Measurements from ENCODE around the gene FBXW11.
A peak's percentile ranks its signal among the peaks of the same experiment; 100 is the strongest.
"Not testable (repeated sequence)": the region's sequence is repeated elsewhere in the genome, so short reads cannot be mapped to it uniquely, and the experiment has no call there.

The FBXW11 gene

GRCh38 chr5:171911152-171911551, 95.3 kb downstream of the FBXW11 start:
- DNase-seq (ENCODE audit: low read depth in 2 of 2) = no peak

GRCh38 chr5:171908638-171909037, 97.8 kb downstream of the FBXW11 start:
- DNase-seq (ENCODE audit: low read depth in 2 of 2) = no peak

- DNase-seq (ENCODE audit: low read depth in 2 of 2) = peak in 1 of 2 experiments; percentile 10
These were observed 98.6 kb downstream of the FBXW11 start for GRCh38 chr5:171907725-171908343.

GRCh38 chr5:171906703-171907590, 99.5 kb downstream of the FBXW11 start:
- DNase-seq (ENCODE audit: low read depth in 2 of 2) = no peak

GRCh38 chr5:171906066-171906570, 100.3 kb downstream of the FBXW11 start:
- no peak for DNase-seq (ENCODE audit: low read depth in 2 of 2)

GRCh38 chr5:171904886-171905285, 101.6 kb downstream of the FBXW11 start:
- DNase-seq (ENCODE audit: low read depth in 2 of 2) = no peak

- no peak for DNase-seq (ENCODE audit: low read depth in 2 of 2)
These were observed 104.7 kb downstream of the FBXW11 start for GRCh38 chr5:171901764-171902163.

- no peak for DNase-seq (ENCODE audit: low read depth in 2 of 2)
These were observed 106.6 kb downstream of the FBXW11 start for GRCh38 chr5:171899792-171900191.

- DNase-seq (ENCODE audit: low read depth in 2 of 2) = no peak
These were observed 107.6 kb downstream of the FBXW11 start for GRCh38 chr5:171898879-171899278.

- DNase-seq (ENCODE audit: low read depth in 2 of 2) = no peak
These were observed 108.1 kb downstream of the FBXW11 start for GRCh38 chr5:171898386-171898785.

- no peak for DNase-seq (ENCODE audit: low read depth in 2 of 2)
These were observed 109.2 kb downstream of the FBXW11 start for GRCh38 chr5:171897231-171897630.

GRCh38 chr5:171895081-171895480, 111.4 kb downstream of the FBXW11 start:
- DNase-seq (ENCODE audit: low read depth in 2 of 2) = no peak

GRCh38 chr5:171893290-171893886, 113.0 kb downstream of the FBXW11 start:
- DNase-seq (ENCODE audit: low read depth in 2 of 2) = no peak

- no peak for DNase-seq (ENCODE audit: low read depth in 2 of 2)
These were observed 114.8 kb downstream of the FBXW11 start for GRCh38 chr5:171891595-171891994.

GRCh38 chr5:171891150-171891549, 115.3 kb downstream of the FBXW11 start:
- DNase-seq (ENCODE audit: low read depth in 2 of 2) = no peak

GRCh38 chr5:171888051-171888481, 118.4 kb downstream of the FBXW11 start:
- DNase-seq (ENCODE audit: low read depth in 2 of 2) = no peak

- not testable (repeated sequence) for DNase-seq (ENCODE audit: low read depth in 2 of 2)
These were observed 120.4 kb downstream of the FBXW11 start for GRCh38 chr5:171886037-171886436.

- DNase-seq (ENCODE audit: low read depth in 2 of 2) = peak in 1 of 2 experiments; percentile 11
These were observed 124.3 kb downstream of the FBXW11 start for GRCh38 chr5:171882118-171882517.

GRCh38 chr5:171874234-171874633, 132.2 kb downstream of the FBXW11 start:
- no peak for DNase-seq (ENCODE audit: low read depth in 2 of 2)

GRCh38 chr5:171872666-171873065, 133.8 kb downstream of the FBXW11 start:
- no peak for DNase-seq (ENCODE audit: low read depth in 2 of 2)

- no peak for DNase-seq (ENCODE audit: low read depth in 2 of 2)
These were observed 134.7 kb downstream of the FBXW11 start for GRCh38 chr5:171871711-171872110.

GRCh38 chr5:171869956-171870355, 136.5 kb downstream of the FBXW11 start:
- DNase-seq (ENCODE audit: low read depth in 2 of 2) = no peak
